GM12878 (cell line): ENCODE measurements around the gene RIF1. TPM values are rescaled to one million over a fixed set of nuclear protein-coding genes. Genes with fewer than 3 reads are reported as not detected.

Source experiments
- ATAC-seq: fragments of 200-7000 bp; cut with Tn5 transposase; 3 replicates; pipeline ENCODE4 v1.9.1; 2020; ENCODE audit warnings: mild to moderate bottlenecking, moderate library complexity
- BruUV-seq: library from RNA; stranded (reverse); fragments of 400-500 nt; replicated peaks from 2 replicates; lab custom pipeline; 2021; lab: Mats Ljungman, UMichigan
- CTCF ChIA-PET: fragments of 300-600 bp; sonication (Branson Sonifier 250); formaldehyde crosslinking; extraction: SDS; loops from one replicate; lab custom pipeline; 2021; ENCODE audit warnings: inconsistent platforms; lab: Yijun Ruan, JAX
- POLR2A ChIA-PET: fragments of 350-600 bp; formaldehyde crosslinking; extraction: SDS; loops from one replicate; lab custom pipeline; 2021; ENCODE audit warnings: inconsistent platforms; lab: Charles Lee
- RAD21 ChIA-PET: fragments of 300-600 bp; sonication (Branson Sonifier 250); formaldehyde crosslinking; loops from one replicate; lab custom pipeline; 2023; ENCODE audit warnings: antibody characterized with exemption; ENCODE audit not compliant: unreplicated experiment; lab: Charles Lee
- SMC1A ChIA-PET: fragments of 300-600 bp; sonication (Branson Sonifier 250); formaldehyde crosslinking; loops from one replicate; lab custom pipeline; 2023; ENCODE audit not compliant: unreplicated experiment, uncharacterized antibody; lab: Charles Lee
- DNase-seq: peaks from one replicate; pipeline ENCODE4 v3.0.0-alpha.2; 2011; ENCODE audit warnings: low read depth, low spot score
- FAIRE-seq: peaks from 3 replicates; lab custom pipeline; 2011; peaks lifted over from hg19 to GRCh38; lab: Jason Lieb, UNC
- H2AFZ ChIP-seq: 2 replicates; pipeline ENCODE4 v1.6.0; 2011; ENCODE audit warnings: low read depth, low read length, control low read depth; ENCODE audit not compliant: control insufficient read depth
- H3K27ac ChIP-seq: 2 replicates; pipeline ENCODE4 v1.5.1; 2011; ENCODE audit warnings: control low read depth; ENCODE audit not compliant: control insufficient read depth, insufficient read depth
- H3K27me3 ChIP-seq, 2 experiments: replicated peaks in 1 of 2; 2 replicates each; pipeline versions ENCODE4 v1.6.0 to v1.6.1; 2011; ENCODE audit warnings: low read length in 1 of 2; ENCODE audit not compliant: control insufficient read depth in 2 of 2, insufficient read depth in 2 of 2
- H3K36me3 ChIP-seq, 2 experiments: 2 replicates each; pipeline ENCODE4 v1.5.1; 2011; ENCODE audit warnings: low read length in 1 of 2; ENCODE audit not compliant: control insufficient read depth in 2 of 2, insufficient read depth in 2 of 2
- H3K4me1 ChIP-seq: 2 replicates; pipeline ENCODE4 v1.6.1; 2011; ENCODE audit warnings: mild to moderate bottlenecking, low read length, moderate library complexity, mixed read lengths; ENCODE audit not compliant: control insufficient read depth, insufficient read depth
- H3K4me2 ChIP-seq: 2 replicates; pipeline ENCODE4 v1.6.0; 2011; ENCODE audit warnings: control low read depth; ENCODE audit not compliant: control insufficient read depth, insufficient read depth
- H3K4me3 ChIP-seq: fragments of 200-600 bp; sonication (generic); 2 replicates; pipeline ENCODE4 v1.5.1; 2016
- H3K79me2 ChIP-seq: 2 replicates; pipeline ENCODE4 v1.6.0; 2011; ENCODE audit warnings: low read length; ENCODE audit not compliant: control insufficient read depth, insufficient read depth
- H3K9ac ChIP-seq: 2 replicates; pipeline ENCODE4 v1.8.0; 2011; ENCODE audit warnings: low read length, control low read depth, mixed read lengths; ENCODE audit not compliant: control insufficient read depth, insufficient read depth
- H3K9me3 ChIP-seq: replicated peaks from 3 replicates; pipeline ENCODE4 v1.5.1; 2011; ENCODE audit warnings: mild to moderate bottlenecking, low read length; ENCODE audit not compliant: control insufficient read depth, insufficient read depth
- H4K20me1 ChIP-seq: 2 replicates; pipeline ENCODE4 v1.6.0; 2011; ENCODE audit not compliant: control insufficient read depth, insufficient read depth
- ATF7 ChIP-seq: fragments of 450-650 bp; IDR thresholded peaks from 2 replicates; pipeline ENCODE4 v1.6.1; 2016; ENCODE audit warnings: low read depth, mild to moderate bottlenecking
- CREM ChIP-seq: IDR thresholded peaks from 2 replicates; pipeline ENCODE4 v1.6.1; 2014; ENCODE audit warnings: antibody characterized with exemption, low read depth
- DPF2 ChIP-seq: fragments of 450-650 bp; IDR thresholded peaks from 2 replicates; pipeline ENCODE4 v1.6.1; 2017; ENCODE audit warnings: mild to moderate bottlenecking
- FOXM1 ChIP-seq: IDR thresholded peaks from 2 replicates; pipeline ENCODE4 v1.6.1; 2012; ENCODE audit warnings: low read depth, mild to moderate bottlenecking, inconsistent platforms, low read length, moderate library complexity
- HCFC1 ChIP-seq: fragments of 150-350 bp; IDR thresholded peaks from 2 replicates; pipeline ENCODE4 v1.6.1; 2014; ENCODE audit warnings: low read length
- MEF2A ChIP-seq: IDR thresholded peaks from 2 replicates; pipeline ENCODE4 v1.6.1; 2011; ENCODE audit warnings: low read depth, mild to moderate bottlenecking, low read length, moderate library complexity; ENCODE audit not compliant: insufficient read depth
- MTA3 ChIP-seq: IDR thresholded peaks from 2 replicates; pipeline ENCODE4 v1.6.1; 2012; ENCODE audit warnings: low read length, inconsistent platforms, borderline replicate concordance
- NFIC ChIP-seq: IDR thresholded peaks from 2 replicates; pipeline ENCODE4 v1.6.1; 2012; ENCODE audit warnings: low read depth, mild to moderate bottlenecking, inconsistent platforms, low read length, moderate library complexity
- SKIL ChIP-seq: fragments of 450-650 bp; IDR thresholded peaks from 2 replicates; pipeline ENCODE4 v1.6.1; 2017; ENCODE audit warnings: mild to moderate bottlenecking, low read depth, inconsistent platforms; ENCODE audit not compliant: poor library complexity, severe bottlenecking
- TCF3 ChIP-seq: IDR thresholded peaks from 2 replicates; pipeline ENCODE4 v1.6.1; 2012; ENCODE audit warnings: low read depth, mild to moderate bottlenecking, low read length, borderline replicate concordance; ENCODE audit not compliant: insufficient read depth
- YBX1 ChIP-seq: fragments of 450-650 bp; IDR thresholded peaks from 2 replicates; pipeline ENCODE4 v1.6.1; 2016; ENCODE audit warnings: antibody characterized with exemption
- ZSCAN29 ChIP-seq: fragments of 450-650 bp; IDR thresholded peaks from 2 replicates; pipeline ENCODE4 v1.6.1; 2017; ENCODE audit warnings: mild to moderate bottlenecking, moderate library complexity
- WGBS: methylation state at CpG from one replicate; pipeline ENCODE4 v1.1.6; 2016; ENCODE audit warnings: low lambda C conversion rate; ENCODE audit not compliant: insufficient replicate concordance, insufficient coverage; ENCODE audit errors: missing lambda C conversion rate; 5-methylcytosine and 5-hydroxymethylcytosine counted together
- in situ Hi-C: fragments of 300-500 bp; cut with MboI; formaldehyde crosslinking; loops from 9 replicates; pipeline ENCODE4 v1.14.3; 2018; ENCODE audit warnings: mixed read lengths
- intact Hi-C: fragments of 100-400 bp; cut with micrococcal nuclease; formaldehyde crosslinking; loops from one replicate; pipeline ENCODE4 v1.14.2; 2022; ENCODE audit not compliant: unreplicated experiment
- polyA plus RNA-seq, 11 experiments: library from polyadenylated mRNA; depleted of rRNA in 4 of 11; unstranded in 6 of 11; stranded (reverse) in 5 of 11; fragments of >200 nt; fragmentation: Nextera tagmentation in 4 of 11; fragmentation: Illumina TruSeq in 1 of 11; extraction: Ambion mirVana in 4 of 11; extraction: Trizol in 1 of 11; gene quantifications; 1 replicate in 1 of 11; 2 replicates in 10 of 11; pipeline versions ENCODE4 v1.2.1 to v1.2.3, GENCODE V29; 2011 to 2016; ENCODE audit warnings: inconsistent platforms in 2 of 11, missing spikeins in 2 of 11, low read depth in 1 of 11
- total RNA-seq, 4 experiments: library from RNA; depleted of rRNA in 3 of 4; stranded (reverse); fragments of >200 nt in 3 of 4; fragmentation: Illumina TruSeq in 1 of 4; extraction: Trizol in 1 of 4; gene quantifications; 2 replicates each; pipeline versions ENCODE4 v1.2.1 to v1.2.3, GENCODE V29; 2013 to 2021
- TF ChIP-seq, protein P1 (sequence below): IDR thresholded peaks from 2 replicates; pipeline ENCODE4 v1.6.1; 2012; ENCODE audit warnings: low read length, inconsistent platforms
- TF ChIP-seq, protein P2 (sequence below): IDR thresholded peaks from 2 replicates; pipeline ENCODE4 v1.6.1; 2011; ENCODE audit warnings: mild to moderate bottlenecking, low read depth, low read length, moderate library complexity; ENCODE audit not compliant: insufficient replicate concordance
- TF ChIP-seq, protein P3 (sequence below): fragments of 450-650 bp; IDR thresholded peaks from 2 replicates; pipeline ENCODE4 v1.6.1; 2017; ENCODE audit warnings: borderline replicate concordance
- TF ChIP-seq, protein P4 (sequence below): fragments of 450-650 bp; formaldehyde crosslinking; IDR thresholded peaks from 2 replicates; pipeline ENCODE4 v1.4.0; 2022; ENCODE audit warnings: mild to moderate bottlenecking, moderate library complexity

The RIF1 gene
- total and polyA plus RNA-seq, 10 of the 15 experiments (the other 5 are each of a cell fraction or from before 2014, with no cell fraction given) = 6.3 to 63.2 (median 34.4) TPM

DNA sequence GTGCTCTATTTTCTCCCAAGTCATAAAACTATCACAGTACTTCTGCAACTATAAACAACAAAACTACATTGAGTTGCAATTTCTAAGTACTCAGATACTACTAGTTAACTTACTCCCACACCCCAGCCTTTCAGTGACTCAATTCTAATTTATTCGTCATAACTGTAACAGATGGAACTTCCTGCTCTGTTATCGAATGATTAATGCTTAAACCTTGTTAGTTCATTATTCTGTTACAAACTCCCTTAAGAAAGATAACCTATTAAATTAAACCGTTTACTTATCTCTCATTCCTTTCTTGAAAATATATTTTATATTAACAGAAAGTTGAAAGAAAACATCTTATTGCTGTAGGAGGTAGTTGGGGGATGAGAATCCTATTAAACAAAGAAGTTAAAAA, 35.3 kb upstream of the RIF1 start:
- CTCF ChIA-PET = no interaction called here
- TF ChIP-seq DPF2 = no peak
- 0 out of 2 replicates have a peak, but pooled peaks have one; percentile 15 for TF ChIP-seq ATF7
- no peak for TF ChIP-seq FOXM1
- no peak for TF ChIP-seq YBX1
- TF ChIP-seq ZSCAN29 = no peak
- TF ChIP-seq, protein P1, sequence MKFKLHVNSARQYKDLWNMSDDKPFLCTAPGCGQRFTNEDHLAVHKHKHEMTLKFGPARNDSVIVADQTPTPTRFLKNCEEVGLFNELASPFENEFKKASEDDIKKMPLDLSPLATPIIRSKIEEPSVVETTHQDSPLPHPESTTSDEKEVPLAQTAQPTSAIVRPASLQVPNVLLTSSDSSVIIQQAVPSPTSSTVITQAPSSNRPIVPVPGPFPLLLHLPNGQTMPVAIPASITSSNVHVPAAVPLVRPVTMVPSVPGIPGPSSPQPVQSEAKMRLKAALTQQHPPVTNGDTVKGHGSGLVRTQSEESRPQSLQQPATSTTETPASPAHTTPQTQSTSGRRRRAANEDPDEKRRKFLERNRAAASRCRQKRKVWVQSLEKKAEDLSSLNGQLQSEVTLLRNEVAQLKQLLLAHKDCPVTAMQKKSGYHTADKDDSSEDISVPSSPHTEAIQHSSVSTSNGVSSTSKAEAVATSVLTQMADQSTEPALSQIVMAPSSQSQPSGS = peak; percentile 46; the same call in 1 of the 2 replicates
- no peak for TF ChIP-seq MTA3
- TF ChIP-seq, protein P2, sequence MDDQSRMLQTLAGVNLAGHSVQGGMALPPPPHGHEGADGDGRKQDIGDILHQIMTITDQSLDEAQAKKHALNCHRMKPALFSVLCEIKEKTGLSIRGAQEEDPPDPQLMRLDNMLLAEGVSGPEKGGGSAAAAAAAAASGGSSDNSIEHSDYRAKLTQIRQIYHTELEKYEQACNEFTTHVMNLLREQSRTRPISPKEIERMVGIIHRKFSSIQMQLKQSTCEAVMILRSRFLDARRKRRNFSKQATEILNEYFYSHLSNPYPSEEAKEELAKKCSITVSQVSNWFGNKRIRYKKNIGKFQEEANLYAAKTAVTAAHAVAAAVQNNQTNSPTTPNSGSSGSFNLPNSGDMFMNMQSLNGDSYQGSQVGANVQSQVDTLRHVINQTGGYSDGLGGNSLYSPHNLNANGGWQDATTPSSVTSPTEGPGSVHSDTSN = no peak
- TF ChIP-seq, protein P3, sequence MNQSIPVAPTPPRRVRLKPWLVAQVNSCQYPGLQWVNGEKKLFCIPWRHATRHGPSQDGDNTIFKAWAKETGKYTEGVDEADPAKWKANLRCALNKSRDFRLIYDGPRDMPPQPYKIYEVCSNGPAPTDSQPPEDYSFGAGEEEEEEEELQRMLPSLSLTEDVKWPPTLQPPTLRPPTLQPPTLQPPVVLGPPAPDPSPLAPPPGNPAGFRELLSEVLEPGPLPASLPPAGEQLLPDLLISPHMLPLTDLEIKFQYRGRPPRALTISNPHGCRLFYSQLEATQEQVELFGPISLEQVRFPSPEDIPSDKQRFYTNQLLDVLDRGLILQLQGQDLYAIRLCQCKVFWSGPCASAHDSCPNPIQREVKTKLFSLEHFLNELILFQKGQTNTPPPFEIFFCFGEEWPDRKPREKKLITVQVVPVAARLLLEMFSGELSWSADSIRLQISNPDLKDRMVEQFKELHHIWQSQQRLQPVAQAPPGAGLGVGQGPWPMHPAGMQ = no peak
- TF ChIP-seq TCF3 = no peak
- TF ChIP-seq SKIL = no peak
- TF ChIP-seq, protein P4, sequence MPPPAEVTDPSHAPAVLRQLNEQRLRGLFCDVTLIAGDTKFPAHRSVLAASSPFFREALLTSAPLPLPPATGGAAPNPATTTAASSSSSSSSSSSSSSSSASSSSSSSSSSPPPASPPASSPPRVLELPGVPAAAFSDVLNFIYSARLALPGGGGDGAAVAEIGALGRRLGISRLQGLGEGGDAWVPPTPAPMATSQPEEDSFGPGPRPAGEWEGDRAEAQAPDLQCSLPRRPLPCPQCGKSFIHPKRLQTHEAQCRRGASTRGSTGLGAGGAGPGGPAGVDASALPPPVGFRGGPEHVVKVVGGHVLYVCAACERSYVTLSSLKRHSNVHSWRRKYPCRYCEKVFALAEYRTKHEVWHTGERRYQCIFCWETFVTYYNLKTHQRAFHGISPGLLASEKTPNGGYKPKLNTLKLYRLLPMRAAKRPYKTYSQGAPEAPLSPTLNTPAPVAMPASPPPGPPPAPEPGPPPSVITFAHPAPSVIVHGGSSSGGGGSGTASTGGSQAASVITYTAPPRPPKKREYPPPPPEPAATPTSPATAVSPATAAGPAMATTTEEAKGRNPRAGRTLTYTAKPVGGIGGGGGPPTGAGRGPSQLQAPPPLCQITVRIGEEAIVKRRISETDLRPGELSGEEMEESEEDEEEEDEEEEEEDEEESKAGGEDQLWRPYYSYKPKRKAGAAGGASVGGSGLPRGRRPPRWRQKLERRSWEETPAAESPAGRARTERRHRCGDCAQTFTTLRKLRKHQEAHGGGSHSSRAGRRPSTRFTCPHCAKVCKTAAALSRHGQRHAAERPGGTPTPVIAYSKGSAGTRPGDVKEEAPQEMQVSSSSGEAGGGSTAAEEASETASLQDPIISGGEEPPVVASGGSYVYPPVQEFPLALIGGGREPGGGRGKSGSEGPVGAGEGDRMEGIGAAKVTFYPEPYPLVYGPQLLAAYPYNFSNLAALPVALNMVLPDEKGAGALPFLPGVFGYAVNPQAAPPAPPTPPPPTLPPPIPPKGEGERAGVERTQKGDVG = no peak
- 0 out of 2 replicates have a peak, but pooled peaks have one; percentile 5 for TF ChIP-seq MEF2A
- peak; percentile 55; the same call in 1 of the 2 replicates for TF ChIP-seq NFIC
- TF ChIP-seq HCFC1 = no peak
- TF ChIP-seq CREM = peak; percentile 52

More for the DNA sequence above, 35.3 kb upstream of the RIF1 start:
- RAD21 ChIA-PET = no interaction called here
- Histone ChIP-seq H3K4me3 (no peak overlapping the region), H3K27me3 (no peaks in the 10 kb centered on the region), H2AFZ (no peak overlapping the region; the same call in 1 of the 2 replicates), H3K79me2 (no peaks in the 10 kb centered on the region), H3K9ac (no peak overlapping the region), H3K27ac (no peak overlapping the region), H4K20me1 (no peaks in the 10 kb centered on the region), H3K36me3 (no peaks in the 10 kb centered on the region), H3K4me2 (no peak overlapping the region), H3K4me1 (no peaks in the 10 kb centered on the region), H3K9me3 (no peaks in the 10 kb centered on the region)
- in situ Hi-C loops (no loop called here), intact Hi-C loops (no loop called here)
- SMC1A ChIA-PET = no interaction called here
- POLR2A ChIA-PET = no interaction called here
- DNase-seq = no peak
- FAIRE-seq = no peak
- WGBS = 1% methylated on average over 3 of the region's 3 CpGs
- BruUV-seq = no TSS peak
- peak; percentile 96 for ATAC-seq
